ENCODE data around the gene ACD.
A peak's percentile ranks its signal among the peaks of the same experiment; 100 is the strongest.

ACD gene

DNA sequence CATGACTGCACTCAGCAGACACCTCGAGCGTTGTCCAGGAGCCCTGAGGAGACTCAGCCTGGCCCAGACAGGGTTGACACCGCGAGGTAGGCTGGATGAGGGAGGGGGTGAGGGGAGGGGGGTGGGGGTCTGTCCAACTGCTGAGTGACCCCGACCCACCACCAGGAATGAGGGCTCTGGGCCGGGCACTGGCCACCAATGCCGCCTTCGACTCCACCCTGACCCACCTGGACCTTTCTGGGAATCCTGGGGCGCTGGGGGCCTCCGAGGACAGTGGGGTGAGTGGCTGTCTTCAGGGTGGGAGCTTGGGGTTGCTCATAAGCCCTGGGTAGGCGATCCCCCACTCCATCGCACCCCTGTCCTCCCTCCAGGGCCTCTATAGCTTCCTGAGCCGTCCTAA lies 12.4 kb downstream of the ACD start:
- no peak for DNase-seq (ENCODE audit: low spot score)

DNA sequence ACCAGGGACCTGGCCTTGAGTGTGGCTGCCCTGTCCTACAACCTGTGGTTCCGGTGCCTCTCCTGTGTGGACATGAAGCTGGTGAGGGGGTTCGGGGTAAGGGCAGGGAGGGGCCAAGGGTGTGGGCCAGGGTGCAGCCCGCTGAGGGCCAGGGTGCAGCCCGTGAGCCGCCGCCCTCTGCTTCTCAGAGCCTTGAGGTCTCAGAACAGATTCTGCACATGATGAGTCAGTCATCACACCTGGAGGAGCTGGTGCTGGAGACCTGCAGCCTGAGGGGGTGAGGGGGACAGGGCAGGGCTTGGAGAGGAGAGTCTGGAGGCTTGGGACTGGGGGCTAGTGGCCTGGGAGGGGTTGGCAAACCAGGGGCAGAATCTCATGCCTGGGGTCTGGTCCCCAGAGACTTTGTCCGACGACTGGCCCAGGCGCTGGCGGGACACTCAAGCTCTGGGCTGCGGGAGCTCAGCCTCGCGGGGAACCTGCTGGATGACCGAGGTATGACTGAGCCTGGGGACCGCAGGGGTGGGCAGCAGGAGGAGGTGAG lies 12.9 kb downstream of the ACD start:
- no peak for DNase-seq (ENCODE audit: low spot score)

DNA sequence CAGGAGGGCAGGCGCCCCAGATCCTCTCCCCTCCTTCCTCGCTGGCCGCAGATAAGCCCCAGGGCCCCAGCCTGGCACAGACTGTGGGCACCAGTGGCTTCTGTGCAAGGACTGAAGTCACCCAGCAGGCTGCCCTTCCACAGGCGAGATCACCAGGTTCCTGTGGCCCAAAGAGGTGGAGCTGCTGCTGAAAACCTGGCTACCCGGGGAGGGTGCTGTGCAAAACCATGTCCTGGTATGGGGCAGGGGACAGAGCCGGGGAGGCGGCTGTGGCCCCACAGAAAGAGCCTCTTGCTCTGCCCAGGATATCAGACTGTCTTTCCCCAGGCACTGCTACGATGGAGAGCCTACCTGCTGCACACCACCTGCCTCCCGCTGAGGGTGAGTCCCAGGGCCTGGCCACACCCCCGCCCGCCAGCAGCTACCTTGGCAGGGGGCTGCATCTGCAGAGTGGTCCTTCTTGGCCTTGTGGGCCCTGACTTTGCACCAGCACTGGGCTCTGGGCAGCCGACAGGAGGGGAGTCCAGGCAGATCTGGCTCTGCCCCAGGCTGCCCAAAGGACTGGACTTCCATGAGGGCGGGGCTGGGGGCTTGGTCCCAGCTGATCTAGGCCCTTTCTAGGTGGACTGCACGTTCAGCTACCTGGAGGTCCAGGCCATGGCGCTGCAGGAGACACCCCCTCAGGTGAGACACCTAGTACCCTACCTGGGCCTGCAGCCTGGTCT lies 14.5 kb downstream of the ACD start:
- no peak for DNase-seq (ENCODE audit: low spot score)

DNA sequence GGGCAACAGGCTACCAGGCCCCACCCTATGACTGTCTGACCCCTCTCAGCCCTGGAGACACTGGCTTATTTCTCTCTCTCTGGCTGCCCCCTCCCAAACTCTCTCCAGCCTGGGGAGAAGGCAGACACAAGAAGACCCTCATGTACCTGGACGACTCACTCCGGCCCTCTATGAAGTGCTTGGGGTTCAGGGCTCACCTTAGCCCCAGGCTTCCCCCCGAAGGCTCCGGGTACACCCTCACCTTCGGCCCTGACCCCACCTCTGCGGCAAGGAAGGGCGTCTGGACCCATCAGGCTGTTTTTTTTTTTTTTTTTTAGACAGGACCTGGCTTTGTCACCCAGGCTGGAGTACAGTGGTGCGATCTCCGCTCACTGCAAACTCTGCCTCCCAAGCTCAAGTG lies 16.0 kb downstream of the ACD start:
- DNase-seq (ENCODE audit: low spot score) = no peak

DNA sequence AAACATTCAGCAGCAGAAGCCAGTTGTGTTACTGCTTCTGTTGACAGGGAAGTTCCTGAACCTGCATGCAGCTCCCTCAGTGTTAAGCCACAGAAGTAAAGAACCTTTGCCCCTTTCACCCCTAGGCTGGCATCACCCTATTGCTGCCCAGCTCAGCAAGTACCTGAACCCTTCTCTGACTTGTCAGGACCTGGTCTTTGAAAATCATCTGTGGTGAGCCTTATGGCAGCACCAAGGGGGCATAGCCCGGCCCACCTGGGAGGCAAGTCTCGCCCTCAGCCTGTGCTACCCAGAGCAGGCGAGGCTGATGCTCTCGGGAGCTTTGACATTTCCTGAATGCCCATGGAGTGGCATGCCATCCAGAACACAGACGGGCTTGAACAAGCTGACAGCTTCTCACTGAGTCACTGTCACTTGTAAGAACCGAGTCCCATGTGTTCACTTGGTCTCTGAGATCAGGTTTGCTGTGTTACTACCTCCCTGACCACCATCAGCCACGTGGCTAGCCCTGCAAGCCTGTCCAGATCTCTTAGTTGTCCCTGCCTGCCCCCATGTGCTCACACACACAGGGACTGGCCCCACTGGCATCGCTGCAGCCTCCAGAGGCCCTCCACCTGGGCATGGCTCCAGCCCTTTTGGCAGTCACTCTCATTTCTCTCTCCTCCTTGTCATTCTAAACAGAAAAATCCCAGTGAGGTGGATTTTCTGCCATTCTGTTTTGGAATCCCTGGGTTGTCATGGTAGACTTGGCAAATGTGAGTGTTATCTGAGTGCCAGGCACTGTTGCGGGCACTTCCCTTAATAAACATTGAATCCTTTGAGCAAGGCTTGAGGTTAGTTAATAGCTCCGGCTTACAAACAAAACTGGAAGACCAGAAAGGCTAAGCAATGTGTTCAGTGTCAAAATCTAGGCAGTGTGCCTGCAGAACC lies 18.0 kb downstream of the ACD start:
- peak; percentile 93 for DNase-seq (ENCODE audit: low spot score)

DNA sequence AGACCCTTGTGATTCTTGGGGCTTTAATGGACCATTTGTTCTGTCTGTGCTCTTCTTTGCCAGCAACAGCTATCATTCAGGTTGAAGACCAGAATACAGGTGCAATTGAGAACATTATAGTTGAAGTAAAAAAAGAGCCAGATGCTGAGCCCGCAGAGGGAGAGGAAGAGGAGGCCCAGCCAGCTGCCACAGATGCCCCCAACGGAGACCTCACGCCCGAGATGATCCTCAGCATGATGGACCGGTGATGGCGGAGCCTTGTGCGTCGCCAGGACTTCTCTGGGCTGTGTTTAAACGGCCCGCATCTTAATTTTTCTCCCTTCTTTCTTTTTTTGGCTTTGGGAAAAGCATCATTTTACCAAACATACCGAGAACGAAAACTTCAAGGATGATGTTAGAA lies 22.4 kb downstream of the ACD start:
- DNase-seq (ENCODE audit: low spot score) = no peak

DNA sequence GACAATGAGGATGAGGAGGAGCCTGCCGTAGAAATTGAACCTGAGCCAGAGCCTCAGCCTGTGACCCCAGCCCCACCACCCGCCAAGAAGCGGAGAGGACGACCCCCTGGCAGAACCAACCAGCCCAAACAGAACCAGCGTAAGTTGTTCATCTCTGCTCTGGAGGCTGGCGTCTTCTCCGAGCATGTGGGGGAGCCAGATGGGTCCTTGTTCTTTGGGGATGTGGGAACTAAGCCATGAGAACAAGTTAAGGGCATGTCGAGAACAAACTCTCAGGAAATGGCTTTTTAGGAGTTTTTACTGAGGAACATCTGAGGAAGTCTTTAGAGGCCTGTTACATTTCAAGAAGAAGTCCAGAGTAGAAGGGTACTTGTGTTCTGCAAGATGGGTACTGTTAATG lies 23.3 kb downstream of the ACD start:
- no peak for DNase-seq (ENCODE audit: low spot score)

DNA sequence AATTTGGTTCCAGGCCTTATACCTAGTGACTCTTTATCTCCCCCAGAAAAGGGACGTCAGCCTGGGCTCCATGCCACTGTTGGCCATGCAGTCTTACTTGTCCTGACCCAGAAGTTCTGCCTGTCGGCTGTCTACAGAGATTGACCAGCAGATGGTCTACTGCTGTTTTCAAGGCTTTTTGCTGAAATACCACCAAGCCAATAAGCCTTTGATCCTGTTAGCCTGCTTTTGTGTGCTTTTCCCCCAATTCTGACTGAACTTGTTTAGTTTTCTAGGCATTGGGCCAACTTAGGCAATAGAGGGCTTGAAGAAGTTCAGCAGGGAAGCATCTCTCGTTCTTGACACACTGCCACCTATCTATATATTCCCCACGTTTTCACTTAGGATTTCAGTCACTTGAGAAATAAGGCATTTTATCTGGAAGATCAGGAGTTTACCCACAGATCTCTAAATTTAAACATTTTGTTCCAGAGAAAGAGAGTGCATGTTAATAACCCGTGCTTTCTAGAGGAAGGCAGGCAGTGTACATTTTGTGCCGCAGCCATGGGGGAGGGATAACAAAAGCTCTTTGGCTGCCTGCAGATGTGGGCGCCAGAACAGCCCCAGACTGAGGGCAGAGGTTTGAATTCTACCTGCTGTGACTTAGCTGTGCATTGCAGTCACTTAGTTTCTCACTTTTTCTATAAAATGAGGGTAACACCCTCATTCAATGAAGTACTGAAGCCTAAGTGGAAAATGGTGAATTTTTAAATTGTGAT lies 27.5 kb downstream of the ACD start:
- peak; percentile 43 for DNase-seq (ENCODE audit: low spot score)

DNA sequence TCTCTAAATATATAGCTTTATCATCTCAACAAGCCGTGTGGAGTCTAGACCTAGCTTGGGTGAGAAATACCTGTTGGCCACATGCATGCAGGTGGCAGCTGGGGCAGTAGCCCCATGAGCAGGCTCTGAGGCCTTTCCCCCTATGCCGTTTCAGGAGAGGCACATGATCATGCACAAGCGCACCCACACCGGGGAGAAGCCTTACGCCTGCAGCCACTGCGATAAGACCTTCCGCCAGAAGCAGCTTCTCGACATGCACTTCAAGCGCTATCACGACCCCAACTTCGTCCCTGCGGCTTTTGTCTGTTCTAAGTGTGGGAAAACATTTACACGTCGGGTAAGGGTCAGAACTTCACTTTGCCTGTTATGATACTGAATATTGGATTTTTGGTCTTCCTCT lies 31.8 kb downstream of the ACD start:
- no peak for DNase-seq (ENCODE audit: low spot score)

DNA sequence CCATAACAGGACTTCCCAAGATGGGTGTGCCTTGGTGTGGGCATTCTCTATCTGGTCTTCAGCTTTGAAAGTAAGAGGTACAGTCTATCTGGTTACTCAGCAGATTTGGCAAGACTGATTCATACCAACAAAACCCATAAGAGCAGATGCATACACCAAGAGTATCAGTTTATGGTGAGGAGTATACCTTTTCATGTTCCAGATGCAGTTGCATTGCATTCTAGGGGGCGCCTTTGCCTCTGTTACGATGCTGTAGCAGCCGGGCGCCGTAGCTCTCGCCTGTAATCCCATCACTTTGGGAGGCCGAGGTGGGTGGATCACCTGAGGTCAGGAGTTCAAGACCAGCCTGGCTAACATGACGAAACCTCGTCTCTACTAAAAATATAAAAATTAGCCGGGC lies 46.3 kb downstream of the ACD start:
- DNase-seq (ENCODE audit: low spot score) = no peak

DNA sequence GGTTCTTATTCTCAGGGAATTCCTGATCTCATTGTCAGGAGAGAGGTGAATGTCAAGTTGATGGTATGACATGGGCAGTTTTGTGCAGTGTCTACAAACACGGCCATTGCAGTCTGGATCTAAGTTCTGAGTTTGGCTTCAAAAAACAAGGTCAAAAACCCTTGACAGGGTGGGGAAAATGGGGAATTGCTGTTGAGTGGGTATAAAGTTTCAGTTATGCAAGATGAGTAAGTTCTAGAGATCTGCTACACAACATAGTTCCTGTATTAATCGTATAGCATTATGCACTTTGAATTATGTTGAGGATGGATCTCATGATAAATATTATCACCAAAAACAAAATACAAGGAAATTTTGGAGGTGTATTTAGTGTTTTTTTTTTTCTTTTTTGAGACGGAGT lies 51.7 kb downstream of the ACD start:
- no peak for DNase-seq (ENCODE audit: low spot score)
